HG03460 (cell line): ENCODE data around the gene CDH22.

Experiments used
- ATAC-seq: cut with Tn5 transposase; IDR thresholded peaks from one replicate; pipeline ENCODE4 v1.9.1; 2021; ENCODE audit not compliant: unreplicated experiment

Gene CDH22

DNA sequence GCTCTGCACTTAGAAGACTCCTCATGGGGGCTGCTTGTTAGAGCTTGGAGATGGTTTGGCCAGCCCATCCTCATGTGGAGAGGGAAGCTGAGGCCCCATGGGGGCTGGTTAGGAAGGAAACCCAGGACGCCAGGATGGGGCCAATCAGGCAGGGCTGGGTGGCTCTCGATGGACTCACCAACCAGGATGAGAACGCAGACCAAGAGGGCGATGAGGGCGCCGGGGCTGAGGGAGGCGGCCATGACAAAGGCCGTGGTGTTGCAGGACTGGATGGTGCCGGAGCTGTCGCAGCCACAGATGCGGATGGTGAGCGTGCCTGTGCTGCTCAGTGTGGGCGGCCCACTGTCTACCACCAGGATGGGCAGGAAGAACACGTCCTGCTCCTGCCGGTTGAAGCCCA lies 130.5 kb downstream of the CDH22 start:
- ATAC-seq = no peak

DNA sequence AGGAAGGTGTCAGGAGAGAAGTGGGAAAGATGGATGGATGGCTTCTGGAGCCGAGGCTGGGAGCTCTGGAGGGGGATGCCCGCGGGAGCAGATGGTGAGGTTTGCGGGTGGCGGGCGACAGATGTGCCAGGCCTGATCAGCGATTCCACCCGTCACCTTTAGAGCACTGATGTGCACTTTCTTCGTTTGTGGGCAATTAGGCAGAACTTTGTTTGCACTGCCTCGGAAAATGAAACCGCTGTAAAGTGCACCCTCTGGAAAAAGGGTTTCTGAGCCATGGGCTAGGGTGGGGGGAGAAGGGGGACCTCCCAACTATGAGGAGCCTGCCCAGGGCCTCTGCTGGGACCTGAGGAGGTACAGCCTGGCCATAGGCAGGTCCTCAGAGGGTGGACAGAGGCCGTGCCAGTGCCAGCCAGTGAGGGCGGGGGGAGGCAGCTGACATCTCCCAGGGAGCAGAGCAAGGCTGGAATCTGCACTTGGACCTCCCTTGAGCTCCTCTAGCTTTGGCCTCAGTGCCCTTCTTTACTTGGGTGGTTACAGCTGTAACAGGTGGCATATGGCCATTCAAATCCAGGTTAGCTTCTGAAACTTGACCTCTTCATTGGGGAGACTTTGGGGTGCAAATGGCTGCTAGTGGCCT lies 131.4 kb downstream of the CDH22 start:
- ATAC-seq = no peak

DNA sequence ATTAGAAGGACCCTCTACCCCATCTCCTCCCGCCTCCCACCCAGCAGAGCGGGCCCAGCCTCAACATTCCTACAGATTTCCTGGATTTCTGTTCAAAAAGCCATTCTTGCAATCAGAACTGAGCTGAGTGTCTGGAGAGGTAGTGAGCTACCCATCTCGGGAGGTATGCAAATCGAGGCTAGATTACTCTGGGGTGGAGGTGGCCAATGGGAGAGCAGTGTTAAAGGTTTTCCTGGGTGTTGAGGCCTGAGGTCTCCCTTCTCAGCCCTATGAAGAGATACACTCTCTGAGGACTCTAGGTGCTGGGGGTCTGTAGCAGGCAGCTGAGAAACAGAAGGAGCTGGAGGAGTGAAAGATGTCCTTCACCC lies 133.2 kb downstream of the CDH22 start:
- no peak for ATAC-seq

DNA sequence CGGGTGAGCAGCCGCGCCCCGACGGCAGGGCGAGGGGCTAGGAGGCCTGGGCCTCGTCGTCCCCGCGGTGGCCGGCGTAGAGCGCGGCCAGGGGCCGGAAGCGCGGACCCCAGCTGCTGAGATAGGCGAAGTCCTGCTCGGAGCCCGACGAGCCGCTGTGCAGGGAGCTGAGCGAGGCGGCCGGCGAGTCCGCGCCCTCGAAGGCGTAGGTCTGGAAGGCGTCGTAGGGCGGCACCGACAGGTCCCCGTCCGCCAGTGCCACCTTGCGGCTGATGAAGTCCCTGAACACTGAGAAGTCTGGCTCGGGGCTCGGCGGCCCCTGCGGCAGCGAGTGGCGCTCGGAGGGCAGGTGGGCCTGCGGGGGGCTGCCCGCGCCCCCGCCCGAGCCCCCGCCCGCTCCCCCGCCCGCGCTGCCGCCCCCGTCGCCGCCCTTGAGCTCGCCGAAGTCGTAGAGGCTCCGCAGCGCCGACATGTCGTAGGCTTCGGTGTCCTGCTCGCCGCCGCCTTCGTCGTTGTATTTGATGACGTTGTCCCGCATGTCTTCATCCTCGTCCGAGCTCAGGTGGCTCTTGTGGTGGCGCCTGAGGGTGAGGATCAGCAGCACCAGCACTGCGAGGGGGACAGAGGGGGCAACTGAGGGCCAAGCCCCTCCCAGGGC lies 133.7 kb downstream of the CDH22 start:
- no peak for ATAC-seq

DNA sequence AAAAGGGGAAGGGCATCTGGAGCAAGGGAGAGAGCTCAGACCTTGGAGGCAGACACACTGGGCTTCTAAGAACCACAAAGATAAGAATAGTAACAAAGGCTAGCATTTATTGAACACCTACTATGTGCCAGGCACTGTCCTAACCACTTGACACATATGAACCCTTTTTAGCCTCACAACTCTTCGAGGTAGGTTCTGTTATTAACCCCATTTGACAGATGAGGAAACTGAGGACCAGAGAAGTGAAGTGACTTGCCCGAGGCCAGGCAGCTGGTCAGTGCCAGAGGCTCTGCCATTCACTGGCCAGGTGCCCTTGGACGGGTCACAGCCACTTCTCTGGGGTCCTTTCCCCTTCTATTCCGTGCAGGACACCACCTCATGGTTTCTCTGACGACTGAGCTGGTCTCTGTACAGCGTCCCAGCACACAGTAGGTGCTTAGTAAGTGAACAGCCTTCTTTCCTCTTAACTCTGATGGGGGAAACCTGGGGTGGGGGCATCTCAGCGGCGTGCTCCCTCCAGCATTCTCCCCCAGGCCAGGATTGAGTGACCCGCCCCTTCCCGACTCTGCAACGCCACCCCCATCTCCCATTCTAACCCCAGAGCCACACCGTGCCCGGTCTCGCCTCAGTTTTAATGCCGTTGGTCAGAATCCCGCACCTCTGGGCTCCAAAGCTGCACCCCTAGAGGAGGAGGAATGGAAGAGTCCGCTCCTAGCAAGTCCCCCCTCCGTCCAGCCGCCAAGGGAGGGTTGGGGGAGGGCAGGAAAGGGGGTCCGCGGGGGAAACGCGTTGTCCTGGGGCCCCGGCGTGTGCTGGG lies 134.4 kb downstream of the CDH22 start:
- no peak for ATAC-seq

DNA sequence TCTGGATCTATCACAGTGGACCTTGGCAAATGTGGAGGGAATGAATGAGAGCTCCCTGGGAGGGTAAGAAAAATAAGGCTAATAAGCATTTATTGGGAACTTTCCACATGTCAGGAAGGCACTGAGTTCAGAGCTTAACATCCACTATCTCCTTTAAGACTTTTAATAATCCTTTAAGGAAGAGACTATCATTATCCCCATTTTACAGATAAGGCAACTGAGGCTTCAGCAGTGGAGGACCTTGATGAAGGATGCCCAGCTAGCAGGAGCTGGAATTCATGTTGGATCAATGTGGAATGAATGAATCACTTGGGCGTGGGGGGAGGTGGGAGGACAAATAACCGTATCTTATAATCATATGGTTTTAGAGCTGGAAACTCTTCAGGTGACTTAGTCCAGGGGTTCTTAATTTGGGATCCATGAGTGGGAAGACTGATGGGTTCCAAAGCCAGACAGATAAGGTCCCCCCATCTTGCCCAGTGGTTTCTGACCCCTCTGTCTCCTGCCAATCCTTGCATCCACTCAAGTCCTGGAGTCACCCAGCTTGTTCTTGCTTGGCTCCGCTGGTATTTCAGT lies 135.2 kb downstream of the CDH22 start:
- no peak for ATAC-seq

DNA sequence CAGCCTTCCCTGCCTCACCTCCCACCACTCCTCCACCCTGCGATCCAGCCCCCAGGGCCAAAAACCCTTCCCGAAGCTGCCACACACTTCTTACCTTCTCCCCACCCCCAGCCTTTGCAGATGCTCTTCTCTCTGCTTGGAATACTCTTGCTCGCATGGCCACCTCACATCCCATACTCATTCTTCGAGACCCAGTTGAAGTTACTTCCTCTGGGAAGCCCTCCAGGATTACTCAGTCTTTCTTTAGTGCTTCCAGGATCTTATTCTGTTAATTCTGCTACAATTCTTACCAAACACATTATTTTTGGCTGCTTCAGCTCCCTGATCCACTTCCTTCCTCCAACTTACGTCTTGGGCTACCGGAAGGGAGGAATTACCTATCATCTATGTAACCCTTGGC lies 135.8 kb downstream of the CDH22 start:
- ATAC-seq = no peak

DNA sequence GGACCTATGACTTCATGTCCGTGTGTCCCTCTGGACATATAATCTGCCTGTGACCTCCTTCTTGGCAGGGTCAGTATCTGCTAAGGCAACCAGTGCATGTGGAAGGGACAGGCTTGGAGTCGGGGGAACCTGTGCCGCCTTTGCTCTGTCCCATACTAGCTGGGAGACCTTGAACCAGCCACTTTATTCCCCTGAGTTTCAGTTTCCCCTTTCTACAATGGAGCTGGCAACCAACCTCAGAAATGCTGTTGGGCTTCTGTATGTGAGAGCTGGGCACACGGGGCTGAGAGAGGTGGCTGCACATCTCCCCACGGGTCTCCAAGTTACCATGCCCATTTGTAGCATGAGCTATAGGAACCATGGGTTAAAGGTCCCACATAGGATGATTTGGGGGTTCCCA lies 136.4 kb downstream of the CDH22 start:
- ATAC-seq = no peak

DNA sequence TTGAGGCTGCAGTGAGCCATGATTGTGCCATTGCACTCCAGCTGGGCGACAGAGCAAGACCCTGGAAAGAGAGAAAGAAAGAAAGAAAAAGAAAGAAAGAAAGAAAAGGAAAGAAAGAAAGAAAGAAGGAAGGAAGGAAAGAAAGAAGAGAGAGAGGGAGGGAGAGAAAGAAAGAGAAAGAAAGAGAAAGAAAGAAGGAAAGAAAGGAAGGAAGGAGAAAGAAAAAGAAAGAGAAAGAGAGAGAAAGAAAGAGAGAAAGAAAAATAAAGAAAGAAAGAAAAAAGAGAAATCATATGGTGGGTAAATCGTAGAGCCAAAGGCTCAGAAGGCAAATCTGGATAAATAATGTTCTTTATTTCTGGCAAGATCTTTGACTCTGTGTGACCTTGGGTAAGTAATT lies 136.8 kb downstream of the CDH22 start:
- ATAC-seq = no peak

DNA sequence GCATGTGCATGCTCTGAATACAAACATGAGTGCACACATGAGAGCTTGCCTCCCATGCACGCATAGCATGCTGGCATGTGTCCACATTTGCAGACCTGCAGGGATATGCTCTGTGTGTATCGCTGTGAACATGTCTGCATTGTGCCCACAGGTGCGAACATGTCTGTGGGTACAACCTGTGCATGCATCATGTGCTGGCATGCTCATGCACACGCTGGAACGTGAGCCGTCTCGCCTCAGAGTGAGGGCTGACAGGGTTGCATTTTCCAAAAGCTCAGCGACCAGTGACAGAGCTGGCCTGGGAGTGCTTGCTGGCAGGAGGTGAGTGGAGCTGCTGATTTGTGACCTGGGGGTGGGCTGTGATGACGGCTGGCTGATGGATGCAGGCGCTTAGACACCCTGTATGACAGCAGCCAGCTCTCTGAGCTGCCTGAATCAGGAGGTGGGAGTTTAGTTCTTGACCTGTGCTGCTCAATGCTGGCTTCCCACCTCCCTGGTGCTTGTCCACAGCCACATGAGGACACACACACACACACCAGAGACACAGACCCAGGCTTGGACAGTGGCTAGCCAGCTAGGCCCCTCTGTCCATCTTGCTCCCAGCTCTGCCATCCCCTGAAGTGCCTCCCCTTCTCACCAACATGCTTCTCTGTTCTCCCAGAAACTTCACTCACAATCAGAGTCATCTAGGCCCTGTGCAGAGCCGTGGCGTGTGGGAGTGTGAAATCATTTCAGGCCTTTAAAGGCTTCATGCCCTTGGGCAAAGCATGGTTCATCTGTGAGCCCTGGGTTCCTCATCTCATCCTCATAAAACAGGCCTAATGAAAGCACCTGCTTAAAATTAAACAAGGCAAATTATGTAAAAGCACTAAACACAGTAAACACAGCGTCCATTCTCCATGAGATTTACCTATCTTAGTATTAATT lies 138.8 kb downstream of the CDH22 start:
- ATAC-seq = no peak

DNA sequence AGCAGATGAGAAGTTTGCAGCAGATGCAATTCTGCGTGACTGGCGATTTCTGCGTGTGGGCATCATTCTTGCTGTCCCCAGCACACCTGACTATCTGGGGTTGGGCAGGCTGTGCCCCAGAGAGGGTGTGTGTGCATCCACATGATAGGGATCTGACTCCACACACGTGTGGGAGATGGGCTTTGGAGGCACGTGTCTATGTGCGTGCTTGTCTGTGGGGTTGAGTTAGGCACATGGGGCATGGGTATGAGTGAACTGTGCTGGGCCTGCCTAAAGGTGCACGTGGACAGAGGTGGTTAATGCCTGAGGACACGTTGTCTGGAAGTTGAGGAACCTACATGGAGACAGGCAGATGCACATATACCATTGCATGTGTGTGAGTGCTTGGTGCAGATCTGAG lies 139.9 kb downstream of the CDH22 start:
- no peak for ATAC-seq

DNA sequence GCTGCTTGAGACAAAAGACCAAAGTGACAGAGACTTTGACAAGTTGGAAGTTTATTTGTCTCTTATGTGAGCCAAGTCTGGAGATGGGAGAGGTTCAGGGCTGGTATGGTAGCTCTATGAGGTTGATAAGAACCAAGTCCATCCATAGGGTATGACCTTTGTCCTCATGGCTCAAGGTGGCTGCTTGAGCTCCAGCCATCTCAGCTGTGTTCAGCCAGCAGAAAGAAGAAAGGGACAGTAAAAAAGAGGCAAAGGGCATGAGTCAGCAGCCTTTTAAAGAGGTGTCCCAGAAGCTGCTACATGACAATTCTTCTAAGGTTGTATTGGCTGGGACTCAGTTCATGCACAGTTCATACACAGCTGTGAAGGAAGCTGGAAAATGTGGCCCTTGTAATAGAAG lies 141.2 kb downstream of the CDH22 start:
- no peak for ATAC-seq

DNA sequence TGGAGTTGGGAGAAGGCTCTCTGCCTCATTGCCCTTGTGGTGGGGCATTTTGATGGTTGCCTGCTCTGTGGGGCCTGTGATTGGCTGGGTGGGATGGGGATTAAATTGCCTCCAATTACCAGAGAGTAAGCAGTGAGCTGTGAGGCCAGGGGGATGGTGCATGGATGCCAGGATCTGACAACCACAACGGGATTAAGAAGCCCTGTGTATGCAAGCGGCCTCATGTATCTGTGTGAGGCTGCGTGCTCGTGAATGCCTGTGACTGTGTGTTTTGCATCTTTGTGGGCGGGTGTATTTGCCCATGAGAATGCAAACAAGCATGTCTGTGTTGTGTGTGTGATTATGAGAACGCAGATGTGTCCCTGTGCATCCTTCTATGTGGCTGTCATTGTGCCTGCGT lies 144.0 kb downstream of the CDH22 start:
- no peak for ATAC-seq

DNA sequence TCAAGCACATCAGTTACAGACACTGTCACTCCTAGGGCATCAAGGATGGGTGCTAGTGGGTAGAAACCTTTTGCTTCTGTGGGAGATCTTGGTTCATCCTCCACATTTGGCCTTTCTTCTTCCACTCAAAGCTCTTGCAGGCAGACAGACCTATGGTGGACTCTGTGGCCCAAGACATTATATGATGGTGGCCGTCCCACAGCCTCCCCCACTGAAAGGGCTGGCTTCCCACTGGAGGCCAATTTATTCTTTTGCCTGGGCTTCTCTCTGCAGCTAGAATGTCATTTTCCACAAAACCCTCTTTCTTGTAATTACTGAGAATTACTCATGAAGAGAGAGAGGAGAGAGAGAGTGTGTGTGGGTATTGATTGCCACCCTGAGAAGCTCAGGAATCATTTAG lies 146.4 kb downstream of the CDH22 start:
- ATAC-seq = no peak

DNA sequence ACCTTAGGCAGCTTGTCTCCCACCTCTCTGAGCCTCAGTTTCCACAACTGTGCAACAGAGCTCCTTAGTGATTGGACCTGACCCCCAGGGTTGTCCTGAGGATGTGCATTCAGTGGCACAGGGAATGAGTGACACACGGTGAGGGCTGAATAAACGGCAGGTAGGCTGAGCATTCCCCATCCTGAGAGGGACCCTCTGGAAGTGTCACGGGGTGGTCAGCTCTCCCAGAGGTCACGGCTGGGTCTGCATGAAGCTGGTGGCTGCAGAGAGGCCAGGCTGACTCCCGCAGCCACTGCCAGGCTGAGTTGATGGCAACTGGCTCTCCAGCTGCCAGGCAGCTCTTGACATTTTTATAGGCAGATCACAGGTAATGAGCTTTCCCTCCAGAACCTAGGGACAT lies 147.6 kb downstream of the CDH22 start:
- no peak for ATAC-seq

DNA sequence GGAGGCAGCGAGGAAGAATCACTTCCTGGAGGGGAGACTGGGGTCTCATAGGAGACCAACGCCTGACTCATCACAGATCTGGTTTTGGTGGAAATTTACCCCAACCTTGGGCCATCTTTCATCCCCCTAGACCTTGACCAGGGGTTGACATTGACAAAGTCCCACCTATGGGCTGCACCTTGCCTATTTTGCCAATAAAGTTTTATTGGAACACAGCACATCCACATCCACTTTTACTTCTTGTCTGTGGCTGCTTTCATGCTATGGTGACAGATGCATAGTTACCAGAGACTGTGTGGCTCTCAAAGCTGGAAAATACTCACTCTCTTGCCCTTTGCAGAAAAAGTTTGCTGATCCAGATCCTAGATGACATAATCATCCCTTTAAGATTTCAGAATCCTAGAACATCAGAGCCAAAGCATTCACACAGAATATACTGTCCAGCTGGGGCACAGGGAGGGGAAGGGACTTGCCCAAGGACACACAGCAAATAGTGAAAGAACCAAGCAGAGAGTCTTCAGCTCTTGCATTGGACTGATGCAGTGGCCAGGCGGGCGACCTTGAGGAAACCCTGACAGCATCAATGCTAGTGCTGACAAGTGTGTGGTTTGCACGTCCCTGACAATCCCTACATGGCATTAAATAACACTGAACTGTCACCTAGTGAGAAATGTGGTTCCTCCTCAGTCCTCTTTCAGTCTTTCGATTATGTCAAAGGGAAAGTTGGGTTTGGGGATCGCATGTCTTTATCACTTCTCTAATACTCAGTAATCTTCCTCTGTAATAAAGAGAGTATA lies 149.0 kb downstream of the CDH22 start:
- no peak for ATAC-seq

DNA sequence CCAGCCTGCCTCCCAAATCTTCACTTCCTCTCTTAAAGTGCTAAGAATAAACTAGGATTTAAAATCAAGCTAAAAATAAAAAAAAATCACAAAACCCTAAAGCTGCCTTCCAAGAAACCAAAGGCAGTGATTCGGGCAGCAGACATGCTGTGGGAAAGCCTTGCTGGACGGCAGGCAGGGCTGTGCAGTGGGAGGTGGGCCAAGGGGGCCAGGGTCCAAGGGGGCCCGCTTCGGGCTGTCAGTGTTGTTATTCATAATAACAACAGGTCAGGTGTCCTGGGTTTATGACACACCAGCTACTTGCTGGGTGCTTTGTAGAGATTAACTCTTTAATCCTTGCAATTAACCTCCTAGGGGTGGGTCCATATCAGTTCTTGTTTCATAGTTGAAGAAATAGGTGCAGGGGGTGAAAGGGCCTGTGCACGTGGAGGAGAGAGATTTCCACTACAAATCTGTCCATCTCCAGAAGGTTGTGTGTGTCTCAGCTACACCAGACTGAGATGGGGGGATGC lies 149.8 kb downstream of the CDH22 start:
- no peak for ATAC-seq

DNA sequence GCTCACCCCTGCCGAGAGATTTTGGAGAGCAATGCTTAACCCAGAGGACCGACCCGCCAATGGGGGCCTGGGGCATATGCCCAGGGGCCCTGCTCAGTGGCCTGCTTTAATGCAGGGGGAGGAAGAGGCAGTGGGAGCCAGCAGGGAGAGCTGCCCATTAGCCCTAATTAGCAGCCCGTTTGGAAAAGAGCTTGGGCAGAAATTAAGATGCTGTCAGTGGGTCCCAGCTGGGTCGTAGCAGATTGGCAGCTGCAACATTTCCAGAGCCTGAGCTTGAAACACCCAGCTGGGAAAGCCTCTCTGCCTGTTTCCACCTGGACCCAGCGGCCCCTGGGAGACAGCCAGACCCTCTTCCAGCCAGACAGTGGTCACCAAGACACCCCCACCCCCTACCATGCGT lies 150.7 kb downstream of the CDH22 start:
- no peak for ATAC-seq

DNA sequence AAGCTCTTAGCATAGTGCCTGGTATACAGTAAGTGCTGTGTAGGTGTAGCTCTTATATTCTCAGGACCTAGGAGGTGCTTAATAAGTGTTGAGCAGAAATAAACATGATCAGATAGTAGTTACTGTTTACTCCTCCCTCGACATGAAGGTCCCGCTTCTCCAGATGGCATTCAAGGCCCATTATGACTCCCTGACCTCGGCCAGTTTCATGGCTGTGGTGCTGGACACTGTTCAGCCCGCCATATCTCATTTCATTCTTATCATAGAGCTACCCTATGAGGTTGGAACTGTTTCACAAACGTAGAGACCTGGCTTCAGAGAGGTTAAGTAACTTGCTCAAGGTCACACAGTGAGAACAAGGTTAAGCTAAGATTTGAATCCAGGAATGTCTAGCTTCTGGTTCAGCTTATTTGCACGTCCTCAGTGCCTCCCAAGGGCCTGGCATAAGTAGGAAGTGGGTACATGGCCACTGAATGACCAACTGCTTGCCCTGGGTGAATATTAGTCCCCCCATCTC lies 151.2 kb downstream of the CDH22 start:
- no peak for ATAC-seq

DNA sequence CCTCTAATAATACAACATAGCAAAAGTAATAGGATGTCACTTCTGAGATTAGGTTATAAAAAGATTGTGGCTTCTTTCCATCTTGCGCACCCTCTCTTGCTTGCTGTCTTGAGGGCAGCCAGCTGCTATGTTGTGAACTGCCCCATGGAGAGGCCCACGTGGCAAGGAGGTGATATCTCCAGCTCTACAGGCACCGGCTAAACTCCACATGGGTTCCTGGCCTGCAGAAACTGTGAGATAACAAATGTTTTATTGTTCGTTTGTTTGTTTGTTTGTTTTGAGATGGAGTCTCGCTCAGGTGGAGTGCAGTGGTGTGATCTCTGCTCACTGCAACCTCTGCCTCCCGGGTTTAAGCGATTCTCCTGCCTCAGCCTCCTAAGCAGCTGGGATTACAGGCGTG lies 152.2 kb downstream of the CDH22 start:
- ATAC-seq = no peak
